Germinal center (tissue), 1 donor: ENCODE results near the gene ARL8A.

Experiments used
- DNase-seq: peaks from one replicate; pipeline ENCODE4 v3.0.0; 2012; ENCODE audit warnings: mixed read lengths, low spot score

ARL8A gene

DNA sequence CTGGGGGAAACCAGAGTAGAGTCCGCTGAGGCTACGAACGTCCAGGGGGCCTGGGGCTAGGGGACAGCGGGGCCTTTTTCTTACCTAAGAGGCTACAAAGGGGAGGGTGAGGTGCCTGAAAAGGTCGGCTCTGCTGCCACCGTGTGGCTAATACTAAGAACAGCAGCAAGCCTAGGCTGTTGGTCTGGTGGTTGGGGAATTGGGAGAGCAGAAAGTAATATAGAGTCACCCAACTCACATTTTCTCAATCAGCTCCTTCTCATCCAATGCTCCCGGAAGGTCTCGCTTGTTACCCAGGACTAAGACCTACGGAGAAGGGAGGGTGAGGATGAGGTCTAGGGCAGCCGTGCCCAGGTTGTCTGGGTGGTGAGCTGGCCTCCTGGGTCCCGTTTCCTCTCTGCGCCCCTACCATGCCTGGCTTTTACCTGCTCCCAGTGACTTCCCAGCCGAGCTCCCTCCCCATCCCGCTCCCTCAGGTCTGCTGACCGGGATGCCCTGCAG lies 9.3 kb downstream of the ARL8A start:
- peak; percentile 87 for DNase-seq

DNA sequence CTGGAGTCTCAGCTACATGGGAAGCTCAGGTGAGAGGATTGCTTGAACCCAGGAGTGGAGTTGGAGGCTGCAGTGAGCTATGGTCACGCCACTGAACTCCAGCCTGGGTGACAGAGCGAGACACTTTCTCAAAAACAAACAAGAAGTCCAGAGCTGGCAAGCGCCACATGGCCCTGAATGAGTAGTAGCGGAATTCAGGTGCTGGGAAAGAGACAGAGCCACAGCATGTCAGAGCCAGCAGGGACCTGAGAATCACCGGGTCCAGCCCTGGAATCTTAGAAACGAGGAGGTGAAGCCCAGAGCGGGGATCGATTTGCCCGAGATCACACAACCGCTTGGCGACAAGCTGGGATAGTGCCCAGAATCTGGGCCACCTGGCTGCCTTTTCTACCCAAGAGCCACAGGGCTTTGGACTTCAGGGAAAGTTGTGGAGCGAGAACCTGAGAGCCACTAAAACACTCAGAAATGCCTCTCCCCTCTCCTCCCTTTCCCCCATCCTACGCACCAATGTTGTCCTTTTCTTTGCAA lies 9.8 kb downstream of the ARL8A start:
- no peak for DNase-seq

DNA sequence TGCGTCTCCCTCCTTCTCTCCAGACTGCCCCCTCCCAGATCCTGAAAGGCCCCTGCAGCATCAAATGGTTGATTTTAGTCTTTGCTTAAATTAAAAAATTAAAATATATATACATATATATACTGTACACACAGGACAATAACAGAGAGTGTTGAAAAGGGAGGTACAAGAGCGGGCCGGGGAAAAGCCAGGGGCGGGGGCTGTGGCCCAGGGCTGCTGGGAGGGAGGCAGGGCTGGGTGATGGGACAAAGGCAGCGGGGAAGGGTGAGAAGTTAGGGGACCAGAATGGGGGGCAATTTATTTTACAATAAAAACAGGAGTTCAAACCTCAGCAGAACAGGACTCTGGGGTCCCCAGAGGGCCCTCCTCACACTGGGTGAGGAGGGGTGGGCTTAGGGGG lies 10.5 kb downstream of the ARL8A start:
- no peak for DNase-seq

DNA sequence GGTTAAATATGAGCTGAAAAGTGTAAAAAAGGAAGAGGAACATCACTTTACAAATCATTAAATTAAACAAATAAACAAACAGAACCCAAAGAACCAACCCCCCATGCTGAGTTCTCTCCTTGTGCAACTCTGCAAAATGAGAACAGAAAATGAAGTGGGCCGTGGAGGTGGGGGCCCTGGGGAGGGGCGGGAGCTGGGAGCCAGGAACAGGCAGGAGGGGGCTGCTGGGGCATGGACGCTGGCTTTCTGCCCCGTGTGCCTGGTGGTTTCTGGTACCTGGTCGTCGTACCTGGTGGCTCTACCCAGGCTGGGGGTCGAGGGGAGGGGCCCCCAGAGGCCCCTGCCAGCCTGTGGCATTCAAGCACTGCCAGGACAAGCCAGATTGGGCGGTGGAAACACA lies 11.0 kb downstream of the ARL8A start:
- DNase-seq, result no peak

DNA sequence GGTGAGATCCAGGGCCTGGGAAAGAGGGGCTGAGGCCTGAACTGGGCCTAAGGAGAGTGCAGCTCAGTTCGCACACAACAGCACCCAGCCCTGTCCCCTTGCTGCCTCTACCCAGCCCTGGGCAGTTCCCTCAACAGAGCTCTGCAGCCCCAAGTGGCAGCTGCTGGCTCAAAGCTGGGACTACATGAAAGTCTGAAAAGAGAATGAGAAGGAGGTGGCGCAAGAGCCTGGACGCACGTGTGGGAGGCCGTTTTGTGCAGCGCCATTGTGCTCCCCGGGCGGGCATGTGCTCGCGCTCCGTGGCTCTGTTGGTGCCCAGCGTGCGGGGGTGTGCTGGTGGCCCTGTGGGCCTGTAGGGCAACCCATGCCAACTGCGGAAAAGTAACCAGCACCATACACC lies 11.5 kb downstream of the ARL8A start:
- DNase-seq, result no peak

DNA sequence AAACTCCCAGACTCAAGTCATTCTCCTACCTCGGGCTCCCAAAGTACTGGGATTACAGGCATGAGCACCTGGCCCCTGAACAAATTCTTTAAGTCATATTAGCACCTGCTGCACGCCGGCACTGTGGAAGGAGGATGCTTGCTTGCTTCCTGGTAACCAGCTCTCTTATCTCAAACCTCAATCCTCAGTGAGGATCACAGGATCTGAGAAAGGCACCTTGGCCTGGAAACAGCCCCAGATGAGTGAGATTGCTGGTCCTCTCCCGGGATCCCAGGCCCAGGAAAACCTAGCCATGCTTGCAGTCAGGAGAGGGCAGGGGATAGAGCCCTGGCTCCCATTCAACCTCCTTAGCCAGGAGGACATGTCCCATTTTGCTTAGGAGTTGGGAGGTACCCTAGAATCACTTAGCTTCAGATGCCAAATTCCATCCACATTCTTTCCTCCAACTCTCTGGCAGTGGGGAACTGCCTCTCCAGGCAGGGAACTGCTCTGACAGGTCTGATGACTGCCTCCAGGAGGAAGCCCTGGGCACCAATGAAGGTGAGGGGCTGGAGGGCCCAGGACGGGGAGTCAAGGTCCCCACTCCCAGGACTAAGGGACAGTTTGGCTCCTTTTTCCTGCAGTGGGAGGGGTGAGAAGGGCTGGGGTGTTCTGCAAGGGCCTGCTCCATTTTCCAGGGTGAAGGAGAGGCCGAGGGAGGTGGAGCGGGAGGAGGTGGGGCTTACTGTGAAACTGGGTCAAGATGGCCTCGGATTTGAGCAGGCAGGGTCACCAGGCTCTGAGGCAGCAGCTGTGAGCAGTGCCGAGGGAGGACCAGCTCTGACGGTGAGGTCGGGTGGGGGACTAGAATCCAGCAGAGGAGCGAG lies 12.3 kb downstream of the ARL8A start:
- no peak for DNase-seq

DNA sequence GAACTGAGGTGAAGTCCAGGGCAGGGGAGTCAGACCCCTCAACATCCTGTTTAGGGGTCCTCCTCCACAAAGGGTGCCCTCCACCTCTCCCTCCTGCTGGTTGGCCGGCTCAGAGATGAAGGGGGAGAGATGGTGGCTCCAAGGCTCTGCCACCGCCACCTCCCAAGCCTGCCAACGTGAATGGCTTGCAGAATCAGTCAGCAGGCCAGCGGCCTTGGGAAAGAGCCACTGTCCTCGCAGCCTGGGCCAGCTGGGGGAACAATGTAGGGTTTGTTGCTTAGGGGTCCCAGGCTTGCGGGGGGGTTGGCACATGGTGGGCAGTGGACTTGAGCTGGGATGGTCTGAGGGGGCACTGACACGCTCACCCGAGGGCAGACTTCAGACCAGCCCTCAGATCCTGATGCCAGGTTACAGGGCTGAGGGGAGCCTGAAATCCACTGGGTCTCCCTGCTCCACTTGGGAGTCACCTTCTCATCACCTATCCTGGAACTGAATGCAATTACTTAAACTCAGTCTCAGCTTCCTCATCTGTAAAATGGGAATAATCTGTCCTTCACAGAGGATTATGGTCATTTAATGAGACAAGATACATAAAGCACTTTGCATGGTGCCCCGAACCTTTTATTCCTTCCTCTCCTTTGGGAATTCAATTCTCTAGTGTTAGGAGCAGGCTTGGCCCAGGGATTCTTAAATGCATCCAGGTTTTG lies 13.6 kb downstream of the ARL8A start:
- DNase-seq, result no peak

DNA sequence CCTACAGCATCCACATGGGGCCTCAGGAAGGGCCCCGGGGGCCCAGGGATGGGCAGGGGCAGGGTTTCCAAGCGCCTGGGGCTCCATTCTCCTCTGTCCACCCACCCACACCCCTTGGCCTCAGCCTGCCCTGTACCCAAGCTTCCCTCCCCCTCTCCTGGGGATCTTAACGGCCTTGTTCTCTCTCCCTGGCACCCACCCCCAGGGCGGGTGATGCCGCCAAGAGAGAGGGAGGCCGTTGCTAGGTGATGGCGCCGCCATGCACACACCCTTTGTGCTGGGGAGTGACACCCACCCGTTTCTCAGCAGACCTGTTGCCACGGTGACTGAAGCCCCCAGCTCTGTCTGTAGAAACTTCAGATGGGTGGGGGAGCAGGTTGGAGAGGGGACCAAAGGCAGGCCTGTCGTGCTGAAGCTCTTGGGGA lies 14.2 kb downstream of the ARL8A start:
- no peak for DNase-seq

DNA sequence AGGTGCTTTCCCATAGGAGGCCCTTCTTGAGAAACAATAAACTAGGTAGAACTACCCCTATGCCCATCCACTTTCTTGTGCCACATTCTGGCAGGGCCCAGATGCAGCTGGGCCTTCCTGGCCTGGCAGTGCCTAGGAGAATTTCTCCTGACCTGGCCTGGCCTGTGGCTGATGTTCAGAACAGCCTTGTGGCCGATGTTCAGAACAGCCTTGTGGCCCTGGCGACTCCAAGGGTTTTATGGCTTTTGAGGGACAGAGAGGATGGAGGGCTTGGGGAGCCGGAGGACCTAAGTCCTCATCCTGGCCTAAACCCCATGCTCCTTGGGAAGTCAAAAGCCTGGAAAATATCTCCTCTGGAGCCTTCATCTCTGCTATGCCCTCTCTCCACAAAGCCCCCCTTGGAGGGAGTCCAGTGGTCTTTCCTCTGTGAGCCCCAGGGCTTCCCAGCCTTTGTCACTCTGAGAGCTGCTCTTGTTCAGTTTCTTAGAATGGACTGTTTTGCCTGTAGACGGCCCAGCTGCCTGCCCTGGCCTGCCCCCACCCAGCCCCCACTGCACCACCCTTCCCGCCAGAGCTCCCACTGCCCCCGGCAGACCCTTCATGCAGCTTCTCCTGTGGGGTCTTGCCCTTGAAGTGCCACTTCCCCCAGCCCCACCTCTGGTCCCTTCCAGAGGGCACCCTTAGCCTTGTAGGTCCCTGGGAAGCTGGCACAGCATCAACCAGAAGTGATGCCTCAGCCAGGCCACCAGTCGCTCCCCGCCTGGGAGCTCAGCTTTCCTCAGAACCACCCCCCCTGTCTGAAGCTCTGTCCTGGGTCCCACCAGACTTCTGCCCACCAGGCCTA lies 14.9 kb downstream of the ARL8A start:
- DNase-seq, result no peak

DNA sequence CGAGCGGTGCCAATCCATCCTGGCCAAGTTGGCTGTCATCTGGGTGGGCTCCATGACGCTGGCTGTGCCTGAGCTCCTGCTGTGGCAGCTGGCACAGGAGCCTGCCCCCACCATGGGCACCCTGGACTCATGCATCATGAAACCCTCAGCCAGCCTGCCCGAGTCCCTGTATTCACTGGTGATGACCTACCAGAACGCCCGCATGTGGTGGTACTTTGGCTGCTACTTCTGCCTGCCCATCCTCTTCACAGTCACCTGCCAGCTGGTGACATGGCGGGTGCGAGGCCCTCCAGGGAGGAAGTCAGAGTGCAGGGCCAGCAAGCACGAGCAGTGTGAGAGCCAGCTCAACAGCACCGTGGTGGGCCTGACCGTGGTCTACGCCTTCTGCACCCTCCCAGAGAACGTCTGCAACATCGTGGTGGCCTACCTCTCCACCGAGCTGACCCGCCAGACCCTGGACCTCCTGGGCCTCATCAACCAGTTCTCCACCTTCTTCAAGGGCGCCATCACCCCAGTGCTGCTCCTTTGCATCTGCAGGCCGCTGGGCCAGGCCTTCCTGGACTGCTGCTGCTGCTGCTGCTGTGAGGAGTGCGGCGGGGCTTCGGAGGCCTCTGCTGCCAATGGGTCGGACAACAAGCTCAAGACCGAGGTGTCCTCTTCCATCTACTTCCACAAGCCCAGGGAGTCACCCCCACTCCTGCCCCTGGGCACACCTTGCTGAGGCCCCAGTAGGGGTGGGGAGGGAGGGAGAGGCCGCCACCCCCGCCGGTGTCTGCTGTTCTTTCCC lies 16.5 kb downstream of the ARL8A start:
- DNase-seq, result no peak

DNA sequence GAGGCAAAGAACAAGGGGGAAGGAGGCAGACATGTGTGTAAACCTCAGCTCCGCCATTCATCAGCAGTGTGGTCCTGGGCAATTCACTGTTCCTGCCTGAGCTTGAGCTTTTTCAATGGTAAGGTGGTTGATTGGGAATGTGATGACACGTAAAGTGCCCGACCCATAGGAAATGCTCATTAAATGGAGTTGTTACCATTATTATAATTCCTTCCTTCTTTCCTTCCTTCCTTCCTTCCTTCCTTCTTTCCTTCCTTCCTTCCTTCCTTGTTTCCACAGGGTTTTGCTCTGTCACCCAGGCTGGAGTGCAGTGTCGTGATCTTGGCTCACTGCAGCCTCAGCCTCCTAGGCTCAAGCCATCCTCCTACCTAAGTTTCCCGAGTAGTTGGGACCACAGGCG lies 17.5 kb downstream of the ARL8A start:
- no peak for DNase-seq

DNA sequence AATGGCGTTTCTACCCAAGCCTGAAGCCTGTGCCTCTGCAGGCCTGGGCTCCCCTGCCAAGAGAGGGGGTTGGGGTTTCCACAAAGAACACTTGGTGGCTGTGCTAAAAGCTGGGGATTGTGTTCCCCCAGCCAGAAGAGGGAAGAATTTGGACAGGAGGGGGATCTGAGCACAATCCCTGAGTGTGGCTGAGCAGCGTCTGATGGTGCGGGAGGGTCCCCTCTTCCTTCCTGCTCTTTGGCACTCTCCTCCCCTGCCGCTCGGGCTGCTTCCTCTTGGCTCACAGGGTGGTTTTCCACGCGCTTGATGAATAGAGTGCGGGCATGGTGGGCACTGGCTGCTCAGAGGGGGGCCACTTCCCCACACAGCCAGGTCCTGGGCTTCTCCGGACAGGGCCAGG lies 18.1 kb downstream of the ARL8A start:
- DNase-seq, result no peak

DNA sequence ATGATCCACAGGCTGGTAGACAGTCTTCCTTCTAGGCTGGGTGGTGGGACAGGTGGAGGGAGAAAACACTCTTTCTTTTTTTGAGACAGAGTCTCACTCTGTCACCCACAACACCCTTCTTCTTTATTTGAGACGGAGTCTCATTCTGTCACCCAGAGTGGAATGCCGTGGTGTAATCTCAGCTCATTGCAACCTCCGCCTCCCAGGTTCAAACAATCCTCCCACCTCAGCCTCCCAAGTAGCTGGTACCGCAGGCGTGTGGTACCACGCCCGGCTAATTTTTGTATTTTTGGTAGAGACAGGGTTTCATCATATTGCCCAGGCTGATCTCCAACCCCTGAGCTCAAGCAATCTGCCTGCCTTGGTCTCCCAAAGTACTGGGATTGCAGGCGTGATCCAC lies 18.9 kb downstream of the ARL8A start:
- DNase-seq, result no peak

DNA sequence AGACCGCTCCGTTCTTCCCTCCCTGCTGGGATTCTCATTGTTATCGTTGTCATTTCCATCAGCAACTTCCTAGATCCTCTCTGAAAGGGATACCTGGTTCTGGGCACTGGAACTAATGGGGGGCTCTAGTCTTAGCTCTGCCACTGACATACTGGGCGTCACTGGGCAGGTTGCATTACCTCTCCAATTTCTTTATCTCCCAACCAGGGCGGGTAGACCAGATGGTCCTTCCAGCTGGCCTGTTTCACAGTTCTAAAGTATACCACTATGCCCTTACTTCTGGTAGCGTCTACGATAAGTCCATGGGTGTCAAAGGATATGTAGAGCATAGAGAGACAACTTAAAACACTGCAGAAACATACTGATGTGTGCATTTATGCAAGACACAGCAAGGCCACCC lies 20.4 kb downstream of the ARL8A start:
- no peak for DNase-seq

DNA sequence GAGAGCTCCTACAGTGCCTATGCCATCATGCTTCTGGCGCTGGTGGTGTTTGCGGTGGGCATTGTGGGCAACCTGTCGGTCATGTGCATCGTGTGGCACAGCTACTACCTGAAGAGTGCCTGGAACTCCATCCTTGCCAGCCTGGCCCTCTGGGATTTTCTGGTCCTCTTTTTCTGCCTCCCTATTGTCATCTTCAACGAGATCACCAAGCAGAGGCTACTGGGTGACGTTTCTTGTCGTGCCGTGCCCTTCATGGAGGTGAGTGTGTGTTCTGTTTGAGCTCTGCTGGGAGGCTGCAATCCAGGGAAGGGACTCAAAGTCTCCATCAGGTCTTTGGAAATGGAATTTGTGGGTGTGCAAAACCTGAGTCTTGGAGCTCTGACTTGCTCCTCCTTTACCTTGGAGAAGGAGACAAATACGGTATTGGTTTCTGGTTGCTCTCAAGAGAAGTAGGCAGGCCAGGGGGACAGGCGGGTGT lies 21.2 kb downstream of the ARL8A start:
- DNase-seq, result no peak

DNA sequence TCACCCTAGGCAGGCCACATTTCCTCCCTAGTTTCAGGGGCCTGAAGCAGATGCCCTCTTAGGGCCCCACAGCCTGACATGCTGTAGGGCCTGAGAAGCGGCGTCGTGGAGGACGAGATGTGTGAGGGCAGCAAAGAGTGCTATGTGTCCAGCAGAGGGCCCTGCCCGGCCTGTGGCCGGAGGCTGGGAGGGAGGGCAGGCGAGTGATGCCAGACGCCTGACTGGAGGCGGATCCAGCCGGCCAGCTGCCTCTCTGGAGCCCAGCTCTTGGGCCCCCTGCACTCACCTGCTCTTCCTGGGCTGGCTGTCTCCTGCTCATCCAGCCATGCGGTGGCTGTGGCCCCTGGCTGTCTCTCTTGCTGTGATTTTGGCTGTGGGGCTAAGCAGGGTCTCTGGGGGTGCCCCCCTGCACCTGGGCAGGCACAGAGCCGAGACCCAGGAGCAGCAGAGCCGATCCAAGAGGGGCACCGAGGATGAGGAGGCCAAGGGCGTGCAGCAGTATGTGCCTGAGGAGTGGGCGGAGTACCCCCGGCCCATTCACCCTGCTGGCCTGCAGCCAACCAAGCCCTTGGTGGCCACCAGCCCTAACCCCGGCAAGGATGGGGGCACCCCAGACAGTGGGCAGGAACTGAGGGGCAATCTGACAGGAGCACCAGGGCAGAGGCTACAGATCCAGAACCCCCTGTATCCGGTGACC lies 21.8 kb downstream of the ARL8A start, which contains the start of gene GPR37L1:
Gene GPR37L1, plus strand, starts transcription at position 279 of the 697 bp plus-strand sequence. Its CDS starts 47 bp downstream, at position 326.
- DNase-seq, result no peak

DNA sequence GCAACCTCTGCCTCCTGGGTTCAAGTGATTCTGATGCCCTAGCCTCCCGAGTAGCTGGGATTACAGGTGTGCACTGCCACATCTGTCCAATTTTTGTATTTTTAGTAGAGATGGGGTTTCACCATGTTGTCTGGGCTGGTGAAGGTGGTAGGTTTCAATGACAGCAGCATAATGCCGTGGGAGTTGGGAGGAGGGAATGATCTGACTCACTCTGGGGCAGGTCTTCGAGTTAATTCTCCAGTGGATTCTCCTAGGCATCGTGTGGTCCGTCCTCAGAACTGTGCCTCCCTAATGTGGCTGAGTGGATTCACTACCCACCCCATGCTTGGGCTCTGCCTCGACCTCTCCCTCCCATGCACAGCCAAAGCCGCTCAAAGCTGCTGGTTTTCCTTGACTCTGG lies 23.5 kb downstream of the ARL8A start:
- no peak for DNase-seq

DNA sequence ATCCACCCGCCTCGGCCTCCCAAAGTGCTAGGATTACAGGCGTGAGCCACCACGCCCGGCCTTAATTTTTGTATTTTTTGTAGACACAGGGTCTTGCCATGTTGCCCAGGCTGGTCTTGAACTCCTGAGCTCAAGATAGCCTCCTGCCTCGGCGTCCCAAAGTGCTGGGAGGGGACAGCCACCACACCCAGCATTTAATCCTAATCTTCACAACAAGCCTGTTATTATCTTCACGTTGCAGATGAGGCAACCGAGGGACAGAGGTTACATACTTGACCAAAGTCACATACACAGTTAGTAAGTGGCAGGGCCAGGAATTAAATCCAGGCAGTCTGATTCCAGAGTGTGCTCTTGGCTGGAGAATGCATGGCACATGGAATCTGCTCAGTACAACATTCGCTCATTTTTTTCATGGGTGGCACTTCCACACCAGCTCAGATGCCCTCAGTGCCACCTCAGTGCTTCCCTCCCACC lies 26.6 kb downstream of the ARL8A start:
- no peak for DNase-seq

DNA sequence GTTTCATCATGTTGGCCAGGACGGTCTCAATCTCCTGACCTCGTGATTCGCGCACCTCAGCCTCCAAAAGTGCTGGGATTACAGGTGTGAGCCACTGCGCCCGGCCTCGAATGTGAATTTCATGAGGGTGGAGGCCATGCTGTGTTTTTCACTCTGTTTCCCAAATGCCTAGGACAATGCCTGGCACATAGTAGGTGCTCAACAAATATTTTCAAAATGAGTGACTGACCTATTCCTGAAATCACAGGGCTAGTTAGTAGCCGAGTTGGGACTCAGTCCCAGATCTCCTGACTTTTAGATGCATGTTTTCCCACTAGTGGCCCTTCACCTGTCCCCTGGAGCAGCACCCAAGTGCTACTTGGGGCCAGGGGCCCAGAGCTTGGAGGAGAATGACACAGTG lies 28.2 kb downstream of the ARL8A start:
- no peak for DNase-seq

DNA sequence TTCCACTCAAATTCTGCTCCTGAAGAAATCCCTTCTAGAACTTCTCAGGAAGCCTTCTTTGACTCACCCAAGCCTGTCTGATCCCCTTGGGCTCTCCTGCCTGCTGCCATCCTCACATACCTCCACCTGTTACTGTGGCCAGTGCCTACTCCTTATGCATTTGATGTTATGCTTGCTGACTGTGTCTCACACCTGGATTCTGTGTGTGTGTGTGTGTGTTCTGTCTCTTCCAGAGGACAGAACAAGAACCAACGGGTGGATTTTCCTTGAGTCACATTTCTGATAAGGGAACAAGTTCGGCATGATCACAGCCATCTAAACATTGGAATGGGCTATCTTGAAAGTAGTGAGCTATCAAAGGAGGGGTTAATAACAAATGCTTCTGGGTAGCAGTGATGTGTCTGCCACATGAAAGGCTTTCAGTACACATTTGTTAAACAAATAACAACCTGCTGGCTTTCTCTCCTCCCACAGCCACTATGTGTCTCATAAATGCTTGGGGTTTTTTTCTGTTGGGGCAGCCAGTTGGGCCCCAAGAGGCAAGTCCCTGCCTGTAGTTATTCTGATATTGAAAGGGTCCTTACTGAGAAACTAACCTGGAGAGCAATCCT lies 30.7 kb downstream of the ARL8A start:
- no peak for DNase-seq
